M059J (cell line): ENCODE measurements around the gene CRIP2. TPM values are rescaled to one million over a fixed set of nuclear protein-coding genes. Genes with fewer than 3 reads are reported as not detected.

Source experiments
- DNase-seq: peaks from one replicate; pipeline ENCODE4 v3.0.0-alpha.2; 2012; ENCODE audit warnings: low read depth
- total RNA-seq: library from RNA; depleted of rRNA; stranded (reverse); fragments of >200 nt; shearing (Covaris generic); gene quantifications from 2 replicates; pipeline ENCODE4 v1.2.3, GENCODE V29; 2014; rRNA removed

CRIP2 gene
- total RNA-seq, 1 experiment from 2014 or later: 114 TPM

- DNase-seq: peak; percentile 52
These were observed 53.4 kb downstream of the CRIP2 start for GRCh38 chr14:105527826-105528585.

- no peak for DNase-seq
These were observed 54.1 kb downstream of the CRIP2 start for GRCh38 chr14:105528586-105529318.

GRCh38 chr14:105529319-105529568 lies 54.6 kb downstream of the CRIP2 start:
- DNase-seq: no peak

Other genes starting within 250 kb of the CRIP2 start
- 28.4 and 39.2 TPM in 2 replicates for gene BTBD6, start 226.3 kb upstream of the CRIP2 start, total RNA-seq
- gene BRF1, start 173.8 kb upstream of the CRIP2 start, total RNA-seq: 10.4 and 13.0 TPM in 2 replicates
- gene PACS2, start 160.1 kb upstream of the CRIP2 start, total RNA-seq: 11.0 and 24.7 TPM in 2 replicates
- gene TEX22, start 76.3 kb upstream of the CRIP2 start, total RNA-seq: 0.07 TPM in 1 of 2 replicates, not detected in the other
- gene MTA1, start 55.0 kb upstream of the CRIP2 start, total RNA-seq: 8.9 and 20.3 TPM in 2 replicates
- gene CRIP1, start 12.1 kb downstream of the CRIP2 start, total RNA-seq: not detected in 2 replicates
- gene TEDC1, start 16.4 kb downstream of the CRIP2 start, total RNA-seq: 10.2 and 22.4 TPM in 2 replicates
- 1.9 and 5.4 TPM in 2 replicates for gene TMEM121, start 51.8 kb downstream of the CRIP2 start, total RNA-seq